ENCODE measurements around the gene DDX41. TPM values are rescaled to one million over a fixed set of nuclear protein-coding genes. Genes with fewer than 3 reads are reported as not detected.
A peak's percentile ranks its signal among the peaks of the same experiment; 100 is the strongest.

The DDX41 gene
- total and polyA plus RNA-seq, 2 of the 13 experiments (the other 11 are each of a cell fraction or from before 2014, with no cell fraction given) = 62.8 to 105 TPM

DNA sequence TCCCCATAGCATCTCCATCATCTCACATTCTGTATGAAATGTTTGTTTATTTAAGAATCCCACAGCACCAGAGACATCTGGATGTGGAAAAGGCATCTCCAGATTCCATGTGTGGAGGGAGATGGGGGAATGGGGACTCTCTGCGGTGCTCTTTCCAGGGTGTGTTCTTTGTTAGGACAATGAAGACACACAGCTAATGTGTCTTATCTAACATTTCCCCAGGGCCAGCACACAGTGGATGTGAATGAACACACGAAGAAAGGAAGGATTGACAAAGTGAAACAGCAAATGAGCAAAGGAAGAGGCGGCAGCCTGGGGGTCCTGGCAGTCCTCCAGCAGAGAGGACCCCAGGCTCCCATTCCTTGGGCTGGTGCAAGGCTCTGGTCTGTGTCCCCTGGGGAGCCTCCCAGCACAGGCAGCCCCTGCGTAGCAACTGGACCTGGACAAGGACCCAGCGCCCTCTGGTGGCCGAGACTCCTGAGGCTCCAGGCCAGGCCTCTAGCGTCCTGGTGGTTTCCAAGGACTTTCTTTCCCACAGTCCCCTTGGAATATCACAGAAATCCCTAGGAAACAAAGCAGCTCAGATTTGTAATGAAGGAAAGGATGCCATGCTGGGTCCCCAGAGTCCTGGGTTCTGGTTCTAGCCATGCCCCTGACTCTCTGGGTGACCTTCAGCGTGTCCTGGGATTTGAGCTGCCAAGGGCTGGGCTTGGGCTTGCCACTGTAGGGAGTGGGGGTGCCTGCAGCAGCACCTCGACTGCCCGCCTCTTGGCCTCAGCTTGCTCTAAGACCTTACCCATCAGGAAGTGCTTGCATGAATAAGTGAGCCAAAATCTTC lies 15.9 kb downstream of the DDX41 start (continued):
- TF ChIP-seq ATF7 (IDR thresholded peaks at IDR 0.05) (no peak), ATF7 (CRISPR knock-in tag; IDR thresholded peaks at IDR 0.05) (no peak), STAG1 (CRISPR knock-in tag; IDR thresholded peaks at IDR 0.05) (peak; percentile 92), ZNF543 (CRISPR knock-in tag; IDR thresholded peaks at IDR 0.05) (no peak), JUND (CRISPR knock-in tag; IDR thresholded peaks at IDR 0.05) (no peak), KDM3A (CRISPR knock-in tag; IDR thresholded peaks at IDR 0.05; ENCODE audit: low read depth) (no peak), ZNF773 (CRISPR knock-in tag; IDR thresholded peaks at IDR 0.05; ENCODE audit: borderline replicate concordance) (no peak), ATAD3A (CRISPR knock-in tag; IDR thresholded peaks at IDR 0.05) (no peak), ZNF709 (CRISPR knock-in tag; IDR thresholded peaks at IDR 0.05) (no peak), MED1 (CRISPR knock-in tag; IDR thresholded peaks at IDR 0.05) (peak; percentile 42; the same call in 1 of the 2 replicates), SPEN (CRISPR knock-in tag; IDR thresholded peaks at IDR 0.05; ENCODE audit: low read depth) (peak; percentile 35; the same call in 1 of the 2 replicates)
- TF ChIP-seq, protein P1, sequence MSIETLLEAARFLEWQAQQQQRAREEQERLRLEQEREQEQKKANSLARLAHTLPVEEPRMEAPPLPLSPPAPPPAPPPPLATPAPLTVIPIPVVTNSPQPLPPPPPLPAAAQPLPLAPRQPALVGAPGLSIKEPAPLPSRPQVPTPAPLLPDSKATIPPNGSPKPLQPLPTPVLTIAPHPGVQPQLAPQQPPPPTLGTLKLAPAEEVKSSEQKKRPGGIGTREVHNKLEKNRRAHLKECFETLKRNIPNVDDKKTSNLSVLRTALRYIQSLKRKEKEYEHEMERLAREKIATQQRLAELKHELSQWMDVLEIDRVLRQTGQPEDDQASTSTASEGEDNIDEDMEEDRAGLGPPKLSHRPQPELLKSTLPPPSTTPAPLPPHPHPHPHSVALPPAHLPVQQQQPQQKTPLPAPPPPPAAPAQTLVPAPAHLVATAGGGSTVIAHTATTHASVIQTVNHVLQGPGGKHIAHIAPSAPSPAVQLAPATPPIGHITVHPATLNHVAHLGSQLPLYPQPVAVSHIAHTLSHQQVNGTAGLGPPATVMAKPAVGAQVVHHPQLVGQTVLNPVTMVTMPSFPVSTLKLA (IDR thresholded peaks at IDR 0.05) = no peak
- TF ChIP-seq, protein P2, sequence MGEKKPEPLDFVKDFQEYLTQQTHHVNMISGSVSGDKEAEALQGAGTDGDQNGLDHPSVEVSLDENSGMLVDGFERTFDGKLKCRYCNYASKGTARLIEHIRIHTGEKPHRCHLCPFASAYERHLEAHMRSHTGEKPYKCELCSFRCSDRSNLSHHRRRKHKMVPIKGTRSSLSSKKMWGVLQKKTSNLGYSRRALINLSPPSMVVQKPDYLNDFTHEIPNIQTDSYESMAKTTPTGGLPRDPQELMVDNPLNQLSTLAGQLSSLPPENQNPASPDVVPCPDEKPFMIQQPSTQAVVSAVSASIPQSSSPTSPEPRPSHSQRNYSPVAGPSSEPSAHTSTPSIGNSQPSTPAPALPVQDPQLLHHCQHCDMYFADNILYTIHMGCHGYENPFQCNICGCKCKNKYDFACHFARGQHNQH (CRISPR knock-in tag; IDR thresholded peaks at IDR 0.05) = 0 out of 2 replicates have a peak, but pooled peaks have one; percentile 49
- TF ChIP-seq, protein P3, sequence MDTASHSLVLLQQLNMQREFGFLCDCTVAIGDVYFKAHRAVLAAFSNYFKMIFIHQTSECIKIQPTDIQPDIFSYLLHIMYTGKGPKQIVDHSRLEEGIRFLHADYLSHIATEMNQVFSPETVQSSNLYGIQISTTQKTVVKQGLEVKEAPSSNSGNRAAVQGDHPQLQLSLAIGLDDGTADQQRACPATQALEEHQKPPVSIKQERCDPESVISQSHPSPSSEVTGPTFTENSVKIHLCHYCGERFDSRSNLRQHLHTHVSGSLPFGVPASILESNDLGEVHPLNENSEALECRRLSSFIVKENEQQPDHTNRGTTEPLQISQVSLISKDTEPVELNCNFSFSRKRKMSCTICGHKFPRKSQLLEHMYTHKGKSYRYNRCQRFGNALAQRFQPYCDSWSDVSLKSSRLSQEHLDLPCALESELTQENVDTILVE (CRISPR knock-in tag; IDR thresholded peaks at IDR 0.05) = no peak
- TF ChIP-seq, protein P4, sequence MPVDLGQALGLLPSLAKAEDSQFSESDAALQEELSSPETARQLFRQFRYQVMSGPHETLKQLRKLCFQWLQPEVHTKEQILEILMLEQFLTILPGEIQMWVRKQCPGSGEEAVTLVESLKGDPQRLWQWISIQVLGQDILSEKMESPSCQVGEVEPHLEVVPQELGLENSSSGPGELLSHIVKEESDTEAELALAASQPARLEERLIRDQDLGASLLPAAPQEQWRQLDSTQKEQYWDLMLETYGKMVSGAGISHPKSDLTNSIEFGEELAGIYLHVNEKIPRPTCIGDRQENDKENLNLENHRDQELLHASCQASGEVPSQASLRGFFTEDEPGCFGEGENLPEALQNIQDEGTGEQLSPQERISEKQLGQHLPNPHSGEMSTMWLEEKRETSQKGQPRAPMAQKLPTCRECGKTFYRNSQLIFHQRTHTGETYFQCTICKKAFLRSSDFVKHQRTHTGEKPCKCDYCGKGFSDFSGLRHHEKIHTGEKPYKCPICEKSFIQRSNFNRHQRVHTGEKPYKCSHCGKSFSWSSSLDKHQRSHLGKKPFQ (CRISPR knock-in tag; IDR thresholded peaks at IDR 0.05; ENCODE audit: insufficient replicate concordance) = no peak
- TF ChIP-seq, protein P5, sequence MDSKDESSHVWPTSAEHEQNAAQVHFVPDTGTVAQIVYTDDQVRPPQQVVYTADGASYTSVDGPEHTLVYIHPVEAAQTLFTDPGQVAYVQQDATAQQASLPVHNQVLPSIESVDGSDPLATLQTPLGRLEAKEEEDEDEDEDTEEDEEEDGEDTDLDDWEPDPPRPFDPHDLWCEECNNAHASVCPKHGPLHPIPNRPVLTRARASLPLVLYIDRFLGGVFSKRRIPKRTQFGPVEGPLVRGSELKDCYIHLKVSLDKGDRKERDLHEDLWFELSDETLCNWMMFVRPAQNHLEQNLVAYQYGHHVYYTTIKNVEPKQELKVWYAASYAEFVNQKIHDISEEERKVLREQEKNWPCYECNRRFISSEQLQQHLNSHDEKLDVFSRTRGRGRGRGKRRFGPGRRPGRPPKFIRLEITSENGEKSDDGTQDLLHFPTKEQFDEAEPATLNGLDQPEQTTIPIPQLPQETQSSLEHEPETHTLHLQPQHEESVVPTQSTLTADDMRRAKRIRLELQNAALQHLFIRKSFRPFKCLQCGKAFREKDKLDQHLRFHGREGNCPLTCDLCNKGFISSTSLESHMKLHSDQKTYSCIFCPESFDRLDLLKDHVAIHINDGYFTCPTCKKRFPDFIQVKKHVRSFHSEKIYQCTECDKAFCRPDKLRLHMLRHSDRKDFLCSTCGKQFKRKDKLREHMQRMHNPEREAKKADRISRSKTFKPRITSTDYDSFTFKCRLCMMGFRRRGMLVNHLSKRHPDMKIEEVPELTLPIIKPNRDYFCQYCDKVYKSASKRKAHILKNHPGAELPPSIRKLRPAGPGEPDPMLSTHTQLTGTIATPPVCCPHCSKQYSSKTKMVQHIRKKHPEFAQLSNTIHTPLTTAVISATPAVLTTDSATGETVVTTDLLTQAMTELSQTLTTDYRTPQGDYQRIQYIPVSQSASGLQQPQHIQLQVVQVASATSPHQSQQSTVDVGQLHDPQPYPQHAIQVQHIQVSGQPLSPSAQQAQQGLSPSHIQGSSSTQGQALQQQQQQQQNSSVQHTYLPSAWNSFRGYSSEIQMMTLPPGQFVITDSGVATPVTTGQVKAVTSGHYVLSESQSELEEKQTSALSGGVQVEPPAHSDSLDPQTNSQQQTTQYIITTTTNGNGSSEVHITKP (CRISPR knock-in tag; IDR thresholded peaks at IDR 0.05; ENCODE audit: low read depth) = peak; percentile 58; the same call in 1 of the 2 replicates
- TF ChIP-seq, protein P6, sequence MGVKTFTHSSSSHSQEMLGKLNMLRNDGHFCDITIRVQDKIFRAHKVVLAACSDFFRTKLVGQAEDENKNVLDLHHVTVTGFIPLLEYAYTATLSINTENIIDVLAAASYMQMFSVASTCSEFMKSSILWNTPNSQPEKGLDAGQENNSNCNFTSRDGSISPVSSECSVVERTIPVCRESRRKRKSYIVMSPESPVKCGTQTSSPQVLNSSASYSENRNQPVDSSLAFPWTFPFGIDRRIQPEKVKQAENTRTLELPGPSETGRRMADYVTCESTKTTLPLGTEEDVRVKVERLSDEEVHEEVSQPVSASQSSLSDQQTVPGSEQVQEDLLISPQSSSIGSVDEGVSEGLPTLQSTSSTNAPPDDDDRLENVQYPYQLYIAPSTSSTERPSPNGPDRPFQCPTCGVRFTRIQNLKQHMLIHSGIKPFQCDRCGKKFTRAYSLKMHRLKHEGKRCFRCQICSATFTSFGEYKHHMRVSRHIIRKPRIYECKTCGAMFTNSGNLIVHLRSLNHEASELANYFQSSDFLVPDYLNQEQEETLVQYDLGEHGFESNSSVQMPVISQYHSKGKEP (CRISPR knock-in tag; IDR thresholded peaks at IDR 0.05) = no peak

Data from HepG2 (cell line).